ENCODE data around the gene NEDD8. TPM values are rescaled to one million over a fixed set of nuclear protein-coding genes. Genes with fewer than 3 reads are reported as not detected.

Gene NEDD8
- total RNA-seq, 1 experiment from 2014 or later, result 214 TPM

DNA sequence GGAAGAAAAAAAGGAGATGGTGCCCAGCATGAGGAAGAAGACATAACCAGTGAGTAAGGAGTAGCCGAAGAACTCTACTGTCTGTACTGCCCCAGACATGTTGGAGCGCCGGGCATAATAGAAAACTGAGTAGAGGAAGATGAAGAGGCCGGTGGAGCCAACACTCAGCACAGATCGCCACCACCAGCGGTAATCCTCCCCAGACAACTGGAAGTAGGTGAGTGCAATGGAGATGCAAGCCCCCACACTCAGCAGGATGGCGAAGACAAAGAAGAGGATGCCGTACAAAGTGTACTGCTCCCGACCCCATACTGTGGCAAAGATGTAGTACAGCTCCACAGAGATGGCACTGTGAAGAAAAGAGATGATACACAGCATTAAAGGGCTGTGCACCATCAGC, 42.7 kb downstream of the NEDD8 start:
- WGBS (ENCODE audit: extremely low coverage, insufficient read length, low lambda C conversion rate), result no CpG with 5 or more reads among the region's 9 CpGs
- Histone ChIP-seq H3T11ph (ENCODE audit: low read length) (no peak overlapping the region), H3K27me3 (ENCODE audit: insufficient read depth, low read length) (no peaks in the 10 kb centered on the region), H4K8ac (replicated peaks; ENCODE audit: insufficient read length, low read depth, low read length) (no peak overlapping the region), H3K18ac (ENCODE audit: insufficient read length, low read depth, low read length) (no peak overlapping the region), H2AFZ (ENCODE audit: low read length) (no peak overlapping the region), H3K4me2 (ENCODE audit: insufficient read depth, insufficient read length, low read length) (no peak overlapping the region), H3K4me1 (ENCODE audit: insufficient read depth, low read length) (no peaks in the 10 kb centered on the region; the same call in 1 of the 2 replicates), H3K14ac (ENCODE audit: insufficient read depth, low read length) (no peak overlapping the region), H3K56ac (ENCODE audit: insufficient read length, low read depth, low read length) (no peak overlapping the region), H3K79me2 (ENCODE audit: insufficient read depth, low read length) (no peaks in the 10 kb centered on the region), H2AK5ac (ENCODE audit: insufficient read length, low read length) (no peak overlapping the region), H2BK15ac (ENCODE audit: low read depth, low read length) (no peak overlapping the region), H3K23me2 (ENCODE audit: insufficient read length, low read depth, low read length, poor library complexity, severe bottlenecking) (no peaks in the 10 kb centered on the region), H4K91ac (ENCODE audit: insufficient read length, low read depth, low read length) (no peak overlapping the region), H3K9me3 (ENCODE audit: control insufficient read depth, low read depth, low read length) (no peaks in the 10 kb centered on the region), H3K9ac (ENCODE audit: extremely low read depth, insufficient read length, low read length) (no peak overlapping the region), H3K4ac (ENCODE audit: low read depth, low read length) (no peak overlapping the region), H4K5ac (ENCODE audit: insufficient read length, low read depth, low read length) (no peak overlapping the region), H2BK20ac (ENCODE audit: low read depth, low read length, poor library complexity, severe bottlenecking) (no peak overlapping the region), H3K23ac (ENCODE audit: insufficient read length, low read depth, low read length) (no peak overlapping the region), H4K20me1 (ENCODE audit: control insufficient read depth, insufficient read depth, insufficient read length) (no peaks in the 10 kb centered on the region), H2BK120ac (ENCODE audit: low read depth, low read length, poor library complexity, severe bottlenecking) (no peak overlapping the region), H2BK12ac (ENCODE audit: insufficient read length, low read depth, low read length) (no peak overlapping the region), H3K27ac (ENCODE audit: insufficient read length, low read depth, low read length) (no peak overlapping the region), H2BK5ac (ENCODE audit: insufficient read length, low read length) (no peak overlapping the region), H3K79me1 (ENCODE audit: insufficient read depth, low read depth, low read length, poor library complexity, severe bottlenecking) (peaks cover 4% of the 10 kb centered on the region)
- Mint-ChIP-seq H3K27me3 (ENCODE audit: low read depth) (no peaks in the 10 kb centered on the region), H3K9me3 (no peaks in the 10 kb centered on the region), H3K36me3 (ENCODE audit: insufficient read depth in 1 of 3, low read depth in 3 of 3) (peaks cover 23 to 72% (median 60%) of the 10 kb centered on the region in 3 experiments), H3K4me3 (peak overlapping the region; percentile 94 to 95; a peak in 3 of 5 replicates), H3K4me1 (peaks cover 17 to 20% of the 10 kb centered on the region in 2 experiments), H3K27ac (peak overlapping the region in 2 of 3 experiments; percentile 37 to 63; a peak in 4 of 7 replicates)
- TF ChIP-seq, protein P1, sequence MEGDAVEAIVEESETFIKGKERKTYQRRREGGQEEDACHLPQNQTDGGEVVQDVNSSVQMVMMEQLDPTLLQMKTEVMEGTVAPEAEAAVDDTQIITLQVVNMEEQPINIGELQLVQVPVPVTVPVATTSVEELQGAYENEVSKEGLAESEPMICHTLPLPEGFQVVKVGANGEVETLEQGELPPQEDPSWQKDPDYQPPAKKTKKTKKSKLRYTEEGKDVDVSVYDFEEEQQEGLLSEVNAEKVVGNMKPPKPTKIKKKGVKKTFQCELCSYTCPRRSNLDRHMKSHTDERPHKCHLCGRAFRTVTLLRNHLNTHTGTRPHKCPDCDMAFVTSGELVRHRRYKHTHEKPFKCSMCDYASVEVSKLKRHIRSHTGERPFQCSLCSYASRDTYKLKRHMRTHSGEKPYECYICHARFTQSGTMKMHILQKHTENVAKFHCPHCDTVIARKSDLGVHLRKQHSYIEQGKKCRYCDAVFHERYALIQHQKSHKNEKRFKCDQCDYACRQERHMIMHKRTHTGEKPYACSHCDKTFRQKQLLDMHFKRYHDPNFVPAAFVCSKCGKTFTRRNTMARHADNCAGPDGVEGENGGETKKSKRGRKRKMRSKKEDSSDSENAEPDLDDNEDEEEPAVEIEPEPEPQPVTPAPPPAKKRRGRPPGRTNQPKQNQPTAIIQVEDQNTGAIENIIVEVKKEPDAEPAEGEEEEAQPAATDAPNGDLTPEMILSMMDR (conservative IDR thresholded peaks at IDR 0.05), result no peak
- no peak for DNase-seq
